ENCODE data around the gene LIX1. TPM values are rescaled to one million over a fixed set of nuclear protein-coding genes. Genes with fewer than 3 reads are reported as not detected.
"Not testable (repeated sequence)": the region's sequence is repeated elsewhere in the genome, so short reads cannot be mapped to it uniquely, and the experiment has no call there.

The LIX1 gene
- not detected for polyA plus RNA-seq

DNA sequence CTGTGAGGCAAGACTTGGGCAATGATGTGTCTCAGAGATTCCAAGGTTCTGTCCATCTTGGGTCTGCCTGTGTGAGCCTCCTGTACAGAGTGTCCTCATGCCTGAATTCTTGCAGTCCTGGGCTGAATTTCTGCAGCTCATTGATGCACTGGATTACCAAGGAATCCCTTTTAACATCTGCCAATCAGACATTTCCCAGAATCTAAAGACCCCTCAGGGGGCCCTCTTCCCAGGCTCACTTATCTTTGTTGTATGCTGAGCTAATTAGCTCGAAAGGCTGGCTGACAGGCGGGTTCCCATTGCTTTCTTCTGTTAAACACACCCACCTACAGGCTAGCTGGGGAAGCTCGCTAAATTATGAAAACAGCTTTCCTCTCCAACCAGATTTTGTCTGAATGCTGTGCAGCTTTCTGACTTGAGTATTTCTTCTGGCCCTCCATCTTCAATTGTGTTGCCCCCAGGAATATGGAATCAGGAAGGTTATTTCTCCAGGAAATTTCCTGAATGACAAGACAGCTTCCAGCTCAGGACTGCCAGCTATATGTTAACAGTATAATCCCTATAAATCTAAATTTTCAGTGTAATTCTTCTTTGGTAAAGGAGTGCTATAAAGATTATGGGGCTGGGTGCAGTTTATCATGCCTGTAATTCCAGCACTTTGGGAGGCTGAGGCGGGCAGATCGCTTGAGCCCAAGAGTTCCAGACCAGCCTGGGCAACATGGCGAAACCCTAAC is at the start of gene LIX1:
Gene LIX1 (minus strand): TSS at position 91 of the 734 bp plus-strand sequence. CDS start 35 bp downstream, at position 56.
- Histone ChIP-seq H3K9me3 (ENCODE audit: control insufficient read depth in 2 of 2, insufficient read depth in 1 of 2, low read depth in 1 of 2, low read length in 1 of 2) (no peaks in the 10 kb centered on the region), H3K36me3 (ENCODE audit: control insufficient read depth in 2 of 2, insufficient read depth in 2 of 2, low read length in 1 of 2) (no peaks in the 10 kb centered on the region), H3K4me3 (ENCODE audit: low read depth in 1 of 2, low read length in 2 of 2) (no peak within 1 kb of the TSS), H3K27me3 (ENCODE audit: control insufficient read depth in 1 of 2, insufficient read depth in 2 of 2, low read length in 2 of 2) (no peaks in the 10 kb centered on the region), H3K4me1 (ENCODE audit: control insufficient read depth in 2 of 2, insufficient read depth in 2 of 2, low read length in 1 of 2) (no peaks in the 10 kb centered on the region), H3K27ac (ENCODE audit: low read depth in 2 of 2, low read length in 1 of 2) (no peak within 1 kb of the TSS)
- WGBS, 2 donors: 50 to 55% methylated on average over 6 of the region's 6 CpGs

DNA sequence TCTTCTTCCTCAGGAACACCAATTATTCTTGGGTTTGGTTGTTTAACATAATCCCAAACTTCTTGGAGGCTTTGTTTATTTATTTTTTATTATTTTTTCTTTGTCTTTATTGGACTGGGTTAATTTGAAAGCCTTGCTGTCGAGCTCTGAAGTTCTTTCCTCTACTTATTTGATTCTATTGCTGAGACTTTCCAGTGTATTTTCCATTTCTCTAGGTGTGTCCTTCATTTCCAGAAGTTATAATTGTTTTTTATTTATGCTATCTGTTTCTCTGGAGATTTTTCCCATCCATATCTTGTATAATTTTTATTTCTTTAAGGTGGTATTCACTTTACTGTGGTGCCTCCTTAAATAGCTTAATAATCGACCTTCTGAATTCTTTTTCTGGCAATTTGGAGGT is 49.5 kb upstream of the LIX1 start:
- 81 to 83% methylated on average over 2 of the region's 2 CpGs for WGBS, 2 donors
- no peaks in the 10 kb centered on the region for H3K36me3 ChIP-seq (ENCODE audit: control insufficient read depth in 2 of 2, insufficient read depth in 2 of 2, low read length in 1 of 2)
- H3K4me1 ChIP-seq (ENCODE audit: control insufficient read depth in 2 of 2, insufficient read depth in 2 of 2, low read length in 1 of 2): no peaks in the 10 kb centered on the region

DNA sequence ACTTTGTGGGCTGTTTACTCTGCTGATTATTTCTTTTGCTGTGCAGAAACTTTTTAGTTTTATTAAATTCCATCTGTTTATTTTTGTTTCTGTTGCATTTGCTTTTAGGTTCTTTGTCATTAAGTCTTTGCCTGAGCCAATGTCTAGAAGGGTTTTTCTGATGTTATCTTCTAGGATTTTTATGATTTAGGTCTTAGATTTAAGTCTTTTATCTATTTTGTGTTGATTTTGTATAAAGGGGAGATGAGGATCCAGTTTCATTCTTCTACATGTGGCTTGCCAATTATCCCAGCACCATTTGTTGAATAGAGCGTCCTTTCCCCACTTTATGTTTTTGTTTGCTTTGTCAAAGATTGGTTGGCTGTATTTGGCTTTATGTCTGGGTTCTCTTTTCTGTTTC is 47.1 kb upstream of the LIX1 start:
- 92 to 96% methylated on average over 1 of the region's 1 CpG for WGBS, 2 donors
- not testable (repeated sequence) for H3K4me3 ChIP-seq (ENCODE audit: low read depth in 1 of 2, low read length in 2 of 2); H3K4me1 ChIP-seq (ENCODE audit: control insufficient read depth in 2 of 2, insufficient read depth in 2 of 2, low read length in 1 of 2); H3K27me3 ChIP-seq (ENCODE audit: control insufficient read depth in 1 of 2, insufficient read depth in 2 of 2, low read length in 2 of 2); H3K27ac ChIP-seq (ENCODE audit: low read depth in 2 of 2, low read length in 1 of 2); H3K9me3 ChIP-seq (ENCODE audit: control insufficient read depth in 2 of 2, insufficient read depth in 1 of 2, low read depth in 1 of 2, low read length in 1 of 2); H3K36me3 ChIP-seq (ENCODE audit: control insufficient read depth in 2 of 2, insufficient read depth in 2 of 2, low read length in 1 of 2)

More for the DNA sequence above, 49.5 kb upstream of the LIX1 start:
- H3K27me3 ChIP-seq (ENCODE audit: control insufficient read depth in 1 of 2, insufficient read depth in 2 of 2, low read length in 2 of 2): no peaks in the 10 kb centered on the region
- H3K9me3 ChIP-seq (ENCODE audit: control insufficient read depth in 2 of 2, insufficient read depth in 1 of 2, low read depth in 1 of 2, low read length in 1 of 2): peaks cover 0 to 3% of the 10 kb centered on the region in 2 donors
- H3K27ac ChIP-seq (ENCODE audit: low read depth in 2 of 2, low read length in 1 of 2): no peak overlapping the region
- no peak overlapping the region for H3K4me3 ChIP-seq (ENCODE audit: low read depth in 1 of 2, low read length in 2 of 2)

DNA sequence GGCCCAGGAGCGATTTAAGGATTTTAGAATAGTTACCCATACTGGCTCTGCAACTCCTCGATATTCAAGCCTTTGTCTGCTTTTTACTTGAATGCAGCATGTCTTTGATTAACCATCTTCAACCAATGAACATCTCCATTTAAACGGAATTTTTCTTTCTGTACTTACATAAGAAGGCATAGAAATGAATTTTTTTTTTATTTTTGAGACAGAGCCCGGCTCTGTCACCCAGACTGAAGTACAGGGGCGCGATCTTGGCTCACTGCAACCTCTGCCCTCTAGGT is 41.5 kb upstream of the LIX1 start:
- H3K4me1 ChIP-seq (ENCODE audit: control insufficient read depth in 2 of 2, insufficient read depth in 2 of 2, low read length in 1 of 2): no peaks in the 10 kb centered on the region
- peaks cover 0 to under 1% of the 10 kb centered on the region in 2 donors for H3K36me3 ChIP-seq (ENCODE audit: control insufficient read depth in 2 of 2, insufficient read depth in 2 of 2, low read length in 1 of 2)
- peak overlapping the region; percentile 28 to 90 for H3K27ac ChIP-seq (ENCODE audit: low read depth in 2 of 2, low read length in 1 of 2)
- no peaks in the 10 kb centered on the region for H3K9me3 ChIP-seq (ENCODE audit: control insufficient read depth in 2 of 2, insufficient read depth in 1 of 2, low read depth in 1 of 2, low read length in 1 of 2)
- no peaks in the 10 kb centered on the region for H3K27me3 ChIP-seq (ENCODE audit: control insufficient read depth in 1 of 2, insufficient read depth in 2 of 2, low read length in 2 of 2)
- peak overlapping the region; percentile 46 to 97 for H3K4me3 ChIP-seq (ENCODE audit: low read depth in 1 of 2, low read length in 2 of 2)
- 36 to 41% methylated on average over 6 of the region's 6 CpGs for WGBS, 2 donors

DNA sequence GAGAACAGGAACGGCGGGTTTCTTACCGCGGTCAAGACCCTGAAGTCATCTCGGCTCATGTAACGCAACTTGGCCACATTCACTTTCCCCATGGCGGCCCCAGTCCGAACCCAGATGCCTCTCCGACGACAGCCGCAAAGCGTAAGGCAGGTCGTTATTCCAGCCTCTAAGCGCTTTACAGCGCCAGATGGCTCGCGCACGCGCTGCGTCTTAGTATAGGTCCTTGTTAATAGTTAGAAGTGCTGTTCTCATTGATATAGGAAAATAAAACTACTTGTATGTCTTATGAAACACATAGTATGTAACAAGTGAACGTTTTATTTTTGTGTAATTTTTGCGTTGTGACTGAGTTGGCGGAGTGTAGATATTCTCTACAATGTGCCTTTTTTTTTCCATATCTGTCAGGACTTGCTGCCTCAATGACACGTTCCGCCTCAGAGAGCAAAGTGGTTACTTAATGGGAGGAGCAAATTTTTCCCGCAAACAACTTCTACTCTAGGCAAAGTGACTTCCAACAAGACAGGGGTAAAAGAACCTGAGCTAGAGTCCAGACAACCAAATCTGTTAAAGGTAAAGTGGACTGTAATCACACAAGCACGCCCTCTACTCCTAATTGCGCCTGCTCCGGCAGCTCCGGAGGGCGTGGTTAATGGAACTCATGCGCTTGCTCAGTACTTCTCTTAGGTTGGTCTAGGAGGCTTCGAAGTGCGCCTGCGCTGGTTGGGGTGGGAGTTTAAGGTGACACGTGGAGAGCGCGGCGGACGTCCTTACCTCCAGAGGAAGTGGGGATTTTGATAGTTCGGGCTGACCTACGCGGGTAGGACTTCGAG is 40.9 kb upstream of the LIX1 start, which contains the start of gene RIOK2:
Gene RIOK2 (minus strand): TSS at position 148 of the 830 bp plus-strand sequence. CDS start 56 bp downstream, at position 92.
- Histone ChIP-seq H3K4me3 (ENCODE audit: low read depth in 1 of 2, low read length in 2 of 2) (peak within 1 kb of the TSS; percentile 80 to 97), H3K27me3 (ENCODE audit: control insufficient read depth in 1 of 2, insufficient read depth in 2 of 2, low read length in 2 of 2) (no peaks in the 10 kb centered on the region), H3K36me3 (ENCODE audit: control insufficient read depth in 2 of 2, insufficient read depth in 2 of 2, low read length in 1 of 2) (peaks cover 2 to 6% of the 10 kb centered on the region in 2 donors), H3K27ac (ENCODE audit: low read depth in 2 of 2, low read length in 1 of 2) (peak within 1 kb of the TSS; percentile 86 to 90), H3K4me1 (ENCODE audit: control insufficient read depth in 2 of 2, insufficient read depth in 2 of 2, low read length in 1 of 2) (no peaks in the 10 kb centered on the region), H3K9me3 (ENCODE audit: control insufficient read depth in 2 of 2, insufficient read depth in 1 of 2, low read depth in 1 of 2, low read length in 1 of 2) (no peaks in the 10 kb centered on the region)
- WGBS, 2 donors: 0% methylated on average over 44 of the region's 44 CpGs

DNA sequence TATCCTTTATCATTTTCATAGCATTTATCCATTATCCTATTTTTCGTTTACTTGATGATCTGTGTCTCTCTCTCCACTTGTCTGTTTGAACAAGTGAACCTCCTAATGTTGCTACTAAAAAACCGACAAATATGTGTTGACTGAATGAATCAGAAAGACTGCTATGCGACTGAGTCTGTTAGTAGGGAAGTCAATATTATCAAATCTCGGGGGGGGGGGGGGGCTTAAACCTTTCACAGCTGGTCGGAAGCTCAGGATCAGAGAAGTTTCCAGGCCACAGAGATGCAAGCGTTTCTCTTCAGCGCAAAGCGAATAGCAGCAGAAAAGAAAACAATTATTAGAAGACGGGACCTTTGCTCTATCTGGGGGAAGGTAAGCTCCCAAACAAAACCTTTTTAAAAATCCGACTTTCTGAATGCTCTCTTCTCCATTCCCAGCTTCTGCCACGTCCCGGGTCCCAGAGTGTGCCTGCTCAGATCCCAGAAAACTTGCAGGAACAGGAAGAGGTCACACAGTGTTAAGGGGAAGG is 40.2 kb upstream of the LIX1 start:
- WGBS, 2 donors: 0 to 1% methylated on average over 12 of the region's 12 CpGs
- H3K4me1 ChIP-seq (ENCODE audit: control insufficient read depth in 2 of 2, insufficient read depth in 2 of 2, low read length in 1 of 2): no peaks in the 10 kb centered on the region
- peak overlapping the region; percentile 80 to 97 for H3K4me3 ChIP-seq (ENCODE audit: low read depth in 1 of 2, low read length in 2 of 2)
- H3K27me3 ChIP-seq (ENCODE audit: control insufficient read depth in 1 of 2, insufficient read depth in 2 of 2, low read length in 2 of 2): no peaks in the 10 kb centered on the region
- peak overlapping the region; percentile 86 to 90 for H3K27ac ChIP-seq (ENCODE audit: low read depth in 2 of 2, low read length in 1 of 2)
- H3K36me3 ChIP-seq (ENCODE audit: control insufficient read depth in 2 of 2, insufficient read depth in 2 of 2, low read length in 1 of 2): peaks cover 5 to 8% of the 10 kb centered on the region in 2 donors
- H3K9me3 ChIP-seq (ENCODE audit: control insufficient read depth in 2 of 2, insufficient read depth in 1 of 2, low read depth in 1 of 2, low read length in 1 of 2): no peaks in the 10 kb centered on the region

DNA sequence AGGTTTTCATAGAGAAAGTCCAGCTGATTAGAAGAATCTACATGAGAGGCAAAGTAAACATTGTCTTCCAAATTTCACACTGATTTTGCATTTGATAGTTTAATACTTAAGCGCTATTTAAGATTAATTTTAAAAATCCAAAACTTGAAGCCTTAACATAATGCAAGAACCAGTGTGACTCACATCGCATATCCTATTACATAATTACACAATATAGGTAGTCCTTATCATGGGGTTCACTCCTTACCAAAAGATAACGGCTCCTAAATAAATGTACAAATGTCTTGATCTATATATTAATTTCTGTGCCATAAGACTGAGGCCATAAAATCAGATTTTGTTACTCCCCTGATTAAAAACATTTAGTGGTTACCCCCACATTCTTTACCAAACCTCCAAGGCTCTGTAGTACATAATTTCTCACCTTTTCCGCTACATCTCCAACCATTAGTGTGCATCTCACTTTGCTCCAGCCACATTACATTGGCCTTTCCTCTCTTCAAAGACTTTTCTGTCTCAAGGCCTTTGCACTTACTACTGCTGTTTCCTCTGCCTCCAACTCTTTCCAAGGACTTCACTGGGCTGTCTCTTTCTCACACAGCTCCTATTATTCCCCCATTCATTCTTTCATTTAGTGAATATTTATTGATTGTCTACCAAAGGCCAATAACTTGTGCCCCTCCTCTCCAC is 39.6 kb upstream of the LIX1 start:
- H3K9me3 ChIP-seq (ENCODE audit: control insufficient read depth in 2 of 2, insufficient read depth in 1 of 2, low read depth in 1 of 2, low read length in 1 of 2): no peaks in the 10 kb centered on the region
- peaks cover 5 to 8% of the 10 kb centered on the region in 2 donors for H3K36me3 ChIP-seq (ENCODE audit: control insufficient read depth in 2 of 2, insufficient read depth in 2 of 2, low read length in 1 of 2)
- no peak overlapping the region for H3K27ac ChIP-seq (ENCODE audit: low read depth in 2 of 2, low read length in 1 of 2)
- no peaks in the 10 kb centered on the region for H3K27me3 ChIP-seq (ENCODE audit: control insufficient read depth in 1 of 2, insufficient read depth in 2 of 2, low read length in 2 of 2)
- H3K4me3 ChIP-seq (ENCODE audit: low read depth in 1 of 2, low read length in 2 of 2): peak overlapping the region in 1 of 2 donors; percentile 97
- WGBS, 2 donors: 64 to 69% methylated on average over 4 of the region's 4 CpGs
- no peaks in the 10 kb centered on the region for H3K4me1 ChIP-seq (ENCODE audit: control insufficient read depth in 2 of 2, insufficient read depth in 2 of 2, low read length in 1 of 2)

DNA sequence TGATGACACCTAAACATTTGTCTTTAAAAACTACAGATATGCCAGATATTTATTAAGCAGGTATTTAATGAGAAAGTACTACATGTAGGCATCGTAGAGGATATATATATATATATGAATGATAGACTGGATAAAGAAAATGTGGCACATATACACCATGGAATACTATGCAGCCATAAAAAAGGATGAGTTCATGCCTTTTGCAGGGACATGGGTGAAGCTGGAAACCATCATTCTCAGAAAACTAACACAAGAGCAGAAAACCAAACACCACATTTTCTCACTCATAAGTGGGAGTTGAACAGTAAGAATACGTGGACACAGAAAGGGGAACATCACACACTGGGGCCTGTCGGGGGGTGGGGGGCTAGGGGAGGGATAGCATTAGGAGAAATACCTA is 37.0 kb upstream of the LIX1 start:
- 73 to 80% methylated on average over 3 of the region's 3 CpGs for WGBS, 2 donors
- not testable (repeated sequence) for H3K4me1 ChIP-seq (ENCODE audit: control insufficient read depth in 2 of 2, insufficient read depth in 2 of 2, low read length in 1 of 2); H3K9me3 ChIP-seq (ENCODE audit: control insufficient read depth in 2 of 2, insufficient read depth in 1 of 2, low read depth in 1 of 2, low read length in 1 of 2); H3K4me3 ChIP-seq (ENCODE audit: low read depth in 1 of 2, low read length in 2 of 2); H3K27ac ChIP-seq (ENCODE audit: low read depth in 2 of 2, low read length in 1 of 2); H3K27me3 ChIP-seq (ENCODE audit: control insufficient read depth in 1 of 2, insufficient read depth in 2 of 2, low read length in 2 of 2)
- peaks cover 5 to 11% of the 10 kb centered on the region in 2 donors for H3K36me3 ChIP-seq (ENCODE audit: control insufficient read depth in 2 of 2, insufficient read depth in 2 of 2, low read length in 1 of 2)

DNA sequence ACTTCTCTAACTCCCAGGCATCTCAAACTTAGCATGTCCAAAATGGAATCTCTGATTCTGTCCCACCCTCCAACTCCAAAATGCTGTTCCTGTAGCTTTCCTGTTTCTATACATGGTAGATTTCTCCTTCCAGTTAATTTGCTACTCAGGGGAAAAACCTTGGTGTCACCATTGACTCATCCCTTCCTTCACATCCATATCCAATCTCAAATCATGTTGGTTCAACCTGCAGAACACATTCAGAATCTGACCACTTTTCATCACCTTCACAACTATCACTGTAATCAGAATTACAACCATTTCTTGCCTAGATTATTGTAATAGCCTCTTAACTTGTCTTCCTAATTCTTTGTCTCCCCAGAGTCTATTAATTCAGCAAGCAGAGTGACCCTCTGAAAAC is 29.8 kb upstream of the LIX1 start:
- H3K27me3 ChIP-seq (ENCODE audit: control insufficient read depth in 1 of 2, insufficient read depth in 2 of 2, low read length in 2 of 2): no peaks in the 10 kb centered on the region
- H3K27ac ChIP-seq (ENCODE audit: low read depth in 2 of 2, low read length in 1 of 2): no peak overlapping the region
- no peaks in the 10 kb centered on the region for H3K9me3 ChIP-seq (ENCODE audit: control insufficient read depth in 2 of 2, insufficient read depth in 1 of 2, low read depth in 1 of 2, low read length in 1 of 2)
- H3K4me1 ChIP-seq (ENCODE audit: control insufficient read depth in 2 of 2, insufficient read depth in 2 of 2, low read length in 1 of 2): no peaks in the 10 kb centered on the region
- H3K36me3 ChIP-seq (ENCODE audit: control insufficient read depth in 2 of 2, insufficient read depth in 2 of 2, low read length in 1 of 2): peaks cover 3 to 5% of the 10 kb centered on the region in 2 donors
- no peak overlapping the region for H3K4me3 ChIP-seq (ENCODE audit: low read depth in 1 of 2, low read length in 2 of 2)
